Mammary epithelial cell (primary cell): Measurements from ENCODE around the gene BCKDK.
A peak's percentile ranks its signal among the peaks of the same experiment; 100 is the strongest.

Experiments used
- EZH2 ChIP-seq: IDR thresholded peaks from 2 replicates; pipeline ENCODE4 v1.6.1; 2012; ENCODE audit warnings: low read length, inconsistent platforms, borderline replicate concordance
- TF ChIP-seq, protein P1 (sequence below), 2 donors: IDR thresholded peaks in 1 of 2; conservative IDR thresholded peaks in 1 of 2; 2 replicates each; pipeline ENCODE4 v1.5.1; 2011 to 2012; ENCODE audit warnings: inconsistent platforms in 2 of 2, low read length in 2 of 2, mild to moderate bottlenecking in 2 of 2, control low read depth in 1 of 2, low read depth in 1 of 2; ENCODE audit not compliant: insufficient read depth in 1 of 2; ENCODE audit errors: extremely low read depth in 1 of 2

DNA sequence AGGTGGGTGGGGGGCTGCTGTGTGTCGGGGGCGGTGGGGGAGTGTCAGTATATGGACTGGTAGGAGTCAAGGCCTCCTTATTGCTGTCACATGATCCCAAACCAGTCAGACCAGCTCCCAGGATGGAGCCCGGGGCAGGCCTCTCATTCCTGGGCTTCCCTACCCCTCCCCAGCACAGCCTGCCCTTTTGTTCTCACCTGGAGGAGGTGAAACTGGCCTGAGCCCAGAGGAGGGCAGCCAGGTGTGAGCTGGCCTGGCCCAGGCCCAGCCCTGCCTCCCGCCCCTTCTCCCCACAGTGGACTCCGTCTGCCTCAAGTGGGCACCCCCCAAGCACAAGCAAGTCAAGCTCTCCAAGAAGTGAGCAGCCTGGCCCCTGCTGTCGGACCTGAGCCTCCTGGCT lies 22.7 kb downstream of the BCKDK start:
- TF ChIP-seq, protein P1, sequence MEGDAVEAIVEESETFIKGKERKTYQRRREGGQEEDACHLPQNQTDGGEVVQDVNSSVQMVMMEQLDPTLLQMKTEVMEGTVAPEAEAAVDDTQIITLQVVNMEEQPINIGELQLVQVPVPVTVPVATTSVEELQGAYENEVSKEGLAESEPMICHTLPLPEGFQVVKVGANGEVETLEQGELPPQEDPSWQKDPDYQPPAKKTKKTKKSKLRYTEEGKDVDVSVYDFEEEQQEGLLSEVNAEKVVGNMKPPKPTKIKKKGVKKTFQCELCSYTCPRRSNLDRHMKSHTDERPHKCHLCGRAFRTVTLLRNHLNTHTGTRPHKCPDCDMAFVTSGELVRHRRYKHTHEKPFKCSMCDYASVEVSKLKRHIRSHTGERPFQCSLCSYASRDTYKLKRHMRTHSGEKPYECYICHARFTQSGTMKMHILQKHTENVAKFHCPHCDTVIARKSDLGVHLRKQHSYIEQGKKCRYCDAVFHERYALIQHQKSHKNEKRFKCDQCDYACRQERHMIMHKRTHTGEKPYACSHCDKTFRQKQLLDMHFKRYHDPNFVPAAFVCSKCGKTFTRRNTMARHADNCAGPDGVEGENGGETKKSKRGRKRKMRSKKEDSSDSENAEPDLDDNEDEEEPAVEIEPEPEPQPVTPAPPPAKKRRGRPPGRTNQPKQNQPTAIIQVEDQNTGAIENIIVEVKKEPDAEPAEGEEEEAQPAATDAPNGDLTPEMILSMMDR (conservative IDR thresholded peaks at IDR 0.05 in 1 of 2, IDR thresholded peaks at IDR 0.05 in 1 of 2; ENCODE audit: extremely low read depth in 1 of 2, insufficient read depth in 1 of 2, low read depth in 1 of 2, low read length in 2 of 2): peak in 1 of 2 donors; percentile 11
- no peak for TF ChIP-seq EZH2
